NCI-H2107 (cell line): ENCODE measurements around the gene PARP9.
"Not testable (repeated sequence)": the region's sequence is repeated elsewhere in the genome, so short reads cannot be mapped to it uniquely, and the experiment has no call there.

ENCODE experiments used
- DNase-seq: peaks from one replicate; lab custom pipeline; 2025; lab: John Stamatoyannopoulos, UW

The PARP9 gene

DNA sequence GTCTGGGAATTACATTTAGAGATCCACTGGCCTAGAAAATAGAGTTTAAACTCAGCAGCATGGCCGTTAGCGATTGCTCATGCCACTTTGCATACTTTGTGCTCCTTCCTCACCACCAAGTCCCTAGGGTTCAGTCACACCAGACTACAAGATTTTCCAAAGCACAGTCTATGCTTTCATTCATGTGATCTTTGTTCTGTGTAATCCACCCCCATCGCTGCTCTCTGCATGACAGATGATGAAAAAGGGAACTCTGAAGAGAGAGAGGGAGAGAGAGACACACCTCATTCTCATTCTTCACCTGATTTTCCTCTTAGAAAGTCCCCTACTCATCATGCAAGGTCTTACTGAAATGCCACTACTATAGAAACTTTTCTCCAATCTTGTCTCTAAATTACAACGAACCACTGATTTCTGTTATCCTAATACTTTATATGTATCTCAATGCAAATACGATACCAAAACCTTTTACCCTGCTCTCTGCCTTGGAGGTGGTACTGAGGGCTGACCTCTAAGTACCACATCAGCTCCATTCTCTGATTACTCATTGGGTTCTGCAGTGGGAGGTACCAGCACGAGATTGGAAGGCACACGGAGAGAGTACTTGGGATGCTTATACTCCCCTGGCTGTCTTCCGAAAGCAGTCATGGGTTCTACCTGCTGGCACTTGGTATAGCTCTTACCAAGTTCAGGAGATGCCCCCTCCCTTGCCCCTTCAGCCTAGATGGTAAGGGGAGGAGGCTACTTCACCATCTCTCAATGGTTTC, 12.3 kb upstream of the PARP9 start:
- peak; percentile 40 for DNase-seq

DNA sequence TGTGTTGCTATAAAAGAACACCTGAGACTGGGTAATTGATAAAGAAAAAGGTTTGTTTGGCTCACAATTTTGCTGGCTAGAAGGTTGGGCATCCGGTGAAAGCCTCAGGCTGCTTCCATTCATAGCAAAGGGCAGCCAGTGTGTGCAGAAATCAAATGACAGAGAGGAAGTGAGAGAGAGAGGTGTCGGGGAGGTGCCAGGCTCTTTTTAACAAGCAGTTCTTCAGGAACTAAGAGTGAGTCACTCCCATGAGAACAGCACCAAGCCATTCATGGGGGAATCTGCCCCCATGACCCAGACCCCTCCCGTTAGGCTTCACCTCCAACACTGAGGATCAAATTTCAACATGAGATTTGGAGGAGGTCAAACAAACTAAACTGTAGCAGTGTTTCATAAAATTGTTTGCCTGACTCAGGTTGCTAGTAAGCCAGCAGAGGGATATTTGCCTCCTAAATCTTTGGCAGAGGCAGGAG, 8.9 kb upstream of the PARP9 start:
- peak; percentile 13 for DNase-seq

DNA sequence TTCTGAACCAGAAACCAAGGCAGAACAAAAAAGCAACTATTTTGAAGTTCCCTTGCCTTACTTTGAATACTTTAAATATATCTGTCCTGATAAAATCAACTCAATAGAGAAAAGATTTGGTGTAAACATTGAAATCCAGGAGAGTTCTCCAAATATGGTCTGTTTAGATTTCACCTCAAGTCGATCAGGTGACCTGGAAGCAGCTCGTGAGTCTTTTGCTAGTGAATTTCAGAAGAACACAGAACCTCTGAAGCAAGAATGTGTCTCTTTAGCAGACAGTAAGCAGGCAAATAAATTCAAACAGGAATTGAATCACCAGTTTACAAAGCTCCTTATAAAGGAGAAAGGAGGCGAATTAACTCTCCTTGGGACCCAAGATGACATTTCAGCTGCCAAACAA, 4.7 kb upstream of the PARP9 start:
- DNase-seq: no peak

DNA sequence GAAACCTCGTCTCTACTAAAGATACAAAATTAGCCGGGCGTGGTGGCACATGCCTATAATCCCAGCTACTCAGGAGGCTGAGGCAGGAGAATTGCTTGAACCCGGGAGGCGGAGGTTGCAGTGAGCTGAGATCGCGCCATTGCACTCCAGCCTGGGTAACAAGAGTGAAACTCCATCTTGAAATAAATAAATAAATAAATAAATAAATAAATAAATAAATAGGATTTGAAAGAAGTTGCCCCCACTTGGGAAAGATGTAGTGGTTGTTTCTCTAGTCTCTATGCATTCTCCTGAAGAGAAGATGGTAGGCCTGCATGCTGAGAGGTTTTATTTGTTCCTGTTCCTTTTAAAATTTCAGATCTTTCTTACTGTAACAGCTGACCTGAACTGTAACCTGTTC, 4.0 kb upstream of the PARP9 start:
- DNase-seq: not testable (repeated sequence)

DNA sequence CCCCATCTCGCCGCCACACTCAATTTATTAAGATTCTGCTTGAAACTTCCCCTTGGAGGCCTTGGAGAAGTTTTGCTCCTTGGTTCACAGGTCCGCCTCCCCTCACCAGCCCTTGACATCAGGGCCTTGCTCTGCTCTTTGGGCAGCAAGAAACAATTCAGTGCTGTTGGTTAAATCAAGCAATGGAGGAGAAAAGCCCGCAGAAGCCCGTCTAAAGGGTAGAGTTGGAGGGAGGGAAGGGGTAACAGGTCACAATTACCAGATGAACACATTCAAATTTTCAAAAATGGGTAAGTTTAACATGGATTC, 429 bp downstream of the PARP9 start:
- peak; percentile 4 for DNase-seq

DNA sequence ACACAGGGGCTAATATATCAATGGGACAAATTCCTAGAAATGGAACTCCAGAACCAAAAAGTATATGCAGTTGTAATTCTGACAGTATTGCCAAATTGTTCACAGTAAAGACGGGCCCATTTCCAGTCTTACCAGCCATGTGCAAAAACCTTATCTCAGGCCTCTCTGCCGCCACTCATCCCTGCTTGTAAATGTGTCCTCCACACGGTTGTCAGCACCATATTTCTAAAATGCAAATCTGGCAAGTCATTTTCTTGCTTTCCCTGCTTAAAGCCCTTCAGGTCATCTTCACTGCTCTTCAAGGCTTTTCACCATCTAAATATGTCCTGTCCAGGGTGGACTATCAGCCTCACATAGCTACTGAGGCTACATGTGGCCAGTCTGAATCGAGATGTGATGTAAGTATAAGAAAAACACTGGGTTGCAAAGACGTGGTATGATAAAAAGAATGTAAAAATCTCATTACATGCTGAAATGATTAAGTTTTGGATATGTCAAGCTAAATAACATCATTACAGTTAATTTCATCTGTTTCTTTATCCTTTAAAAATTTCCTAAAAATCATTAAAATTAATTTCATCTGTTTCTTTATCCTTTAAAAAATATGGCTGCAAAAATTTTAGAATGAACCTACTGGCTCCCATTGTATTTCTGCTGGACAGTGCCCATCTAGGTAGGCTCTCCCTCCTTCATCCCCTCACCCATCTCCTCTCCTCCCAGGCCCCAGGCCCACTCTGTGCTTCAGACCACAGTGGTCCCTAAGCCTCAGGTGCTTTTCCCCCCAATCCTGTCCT, 980 bp downstream of the PARP9 start:
- DNase-seq: no peak

DNA sequence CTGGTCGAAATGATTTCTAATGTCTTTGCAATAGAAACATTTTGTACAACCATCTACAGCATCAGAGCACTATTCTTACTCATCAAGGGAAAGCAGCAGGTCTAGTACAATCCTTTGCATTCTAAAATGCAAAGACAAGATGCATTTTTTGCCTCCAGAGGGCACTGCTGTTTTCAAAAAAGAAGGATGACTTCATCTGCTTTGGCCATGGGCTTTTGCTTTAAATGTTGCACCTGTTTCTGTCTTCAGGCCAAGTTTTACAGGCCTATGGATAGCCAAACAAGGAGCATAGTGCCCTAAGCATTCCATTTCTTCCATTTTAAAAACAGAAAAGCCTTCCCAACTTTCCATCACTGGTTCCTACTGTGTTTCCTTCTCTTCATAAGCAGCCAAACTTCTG, 3.4 kb downstream of the PARP9 start:
- DNase-seq: peak; percentile 75

DNA sequence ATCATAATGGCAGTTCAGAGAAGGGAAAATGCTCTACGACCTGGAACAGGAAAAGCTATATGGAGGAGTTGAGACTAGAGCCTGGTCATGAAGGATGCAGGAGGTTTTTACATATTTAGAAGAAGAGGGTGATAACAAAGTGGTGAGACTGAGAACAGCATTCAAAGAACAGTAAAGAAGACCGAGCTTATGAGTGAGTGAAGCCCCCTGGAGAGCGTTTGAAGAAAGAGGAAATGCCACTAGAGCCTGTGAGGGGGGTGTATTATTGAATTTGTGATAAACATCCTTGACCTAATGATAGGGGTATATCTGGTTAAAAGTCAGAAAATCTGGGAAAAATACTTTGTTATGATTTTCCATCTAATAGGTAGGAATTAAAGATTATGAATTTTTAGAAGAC, 4.2 kb downstream of the PARP9 start:
- DNase-seq: no peak

DNA sequence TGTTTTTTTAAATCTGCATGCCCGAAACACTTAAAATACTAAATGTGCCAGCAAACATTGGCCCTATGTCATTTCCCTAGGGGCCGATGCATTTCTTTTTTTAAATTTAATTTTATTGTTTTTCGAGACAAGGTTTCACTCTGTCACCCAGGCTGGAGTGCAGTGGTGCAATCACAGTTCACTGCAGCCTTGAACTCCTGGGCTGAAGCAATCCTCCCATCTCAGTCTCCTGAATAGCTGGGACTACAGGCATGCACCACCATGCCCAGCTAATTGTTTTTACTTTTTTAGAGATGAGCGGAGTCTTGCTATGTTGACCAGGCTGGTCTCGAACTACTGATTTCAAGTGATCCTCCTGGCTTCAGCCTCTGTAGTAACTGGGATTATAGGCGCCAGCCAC, 5.5 kb downstream of the PARP9 start:
- no peak for DNase-seq

DNA sequence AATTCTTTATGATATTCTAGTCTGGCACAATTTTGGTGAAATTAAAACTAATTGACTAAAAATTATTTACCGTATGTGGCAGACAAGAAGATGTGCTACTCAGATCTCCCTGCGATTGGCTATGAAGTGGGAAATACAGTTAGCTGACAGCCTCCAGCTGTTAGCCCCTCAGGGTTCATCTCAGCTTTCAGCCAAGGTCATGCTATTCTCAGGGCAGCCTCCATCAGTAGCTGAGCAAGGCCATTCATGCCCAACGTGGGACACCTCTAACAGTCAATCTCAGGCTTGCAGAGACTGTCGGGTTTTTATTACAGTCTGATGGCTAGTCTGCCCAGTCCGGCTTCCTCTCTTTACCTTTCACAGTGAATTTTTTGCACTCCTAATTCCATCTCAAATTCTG, 6.7 kb downstream of the PARP9 start:
- no peak for DNase-seq

DNA sequence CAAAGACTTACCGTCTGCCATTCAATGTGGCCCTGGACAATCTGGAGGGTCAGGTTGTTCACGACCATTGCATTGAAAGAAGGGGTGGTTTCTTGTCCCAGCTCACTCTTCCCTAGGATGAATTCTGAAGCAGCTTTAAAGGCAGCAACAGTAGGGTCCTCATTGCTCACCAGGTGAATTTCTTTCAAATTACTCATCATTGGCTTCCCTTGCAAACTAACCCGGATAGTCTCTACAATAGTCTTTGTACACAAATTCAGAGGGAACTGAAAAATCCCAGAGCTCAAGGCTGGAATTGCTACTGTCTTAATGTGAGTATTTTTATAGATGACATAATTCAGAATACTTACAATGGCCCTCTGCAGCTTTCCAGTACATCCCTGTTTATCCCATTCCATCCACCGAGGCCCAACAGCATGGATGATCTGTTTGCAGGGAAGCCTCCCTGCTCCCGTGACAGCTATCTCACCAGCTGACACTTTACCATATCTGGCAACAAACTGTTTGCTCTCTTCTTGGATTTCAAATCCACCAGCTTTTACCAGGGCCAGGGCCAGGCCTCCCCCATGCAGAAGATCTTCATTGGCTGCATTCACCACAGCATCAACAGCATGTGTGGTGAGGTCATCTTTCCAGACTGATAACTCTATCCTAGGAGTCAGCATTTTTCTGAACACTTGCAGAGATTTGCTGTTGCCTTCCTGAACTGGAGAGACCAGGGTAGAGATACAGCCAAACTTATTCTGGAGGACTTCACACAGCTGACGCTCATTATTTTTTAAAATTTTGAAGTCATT, 8.6 kb downstream of the PARP9 start:
- DNase-seq: no peak

DNA sequence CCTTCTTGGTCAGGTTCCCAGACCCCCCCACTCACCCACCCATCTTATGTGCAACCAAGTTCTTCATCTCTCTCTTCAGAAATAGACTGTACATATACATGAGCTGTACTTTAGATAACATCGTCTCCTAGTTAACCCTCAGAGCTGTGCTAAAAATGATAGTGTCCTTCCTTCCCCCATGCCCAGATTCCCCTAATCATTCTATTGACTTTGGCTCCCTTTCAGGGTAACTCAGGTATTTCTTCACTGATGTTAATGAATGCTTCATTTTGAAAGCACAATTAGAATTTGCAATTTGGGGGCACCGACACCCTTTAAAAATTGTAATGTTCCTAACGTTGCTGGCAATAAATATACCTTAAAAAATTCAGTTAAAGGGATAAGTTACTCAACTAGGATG, 10.9 kb downstream of the PARP9 start:
- DNase-seq: no peak

DNA sequence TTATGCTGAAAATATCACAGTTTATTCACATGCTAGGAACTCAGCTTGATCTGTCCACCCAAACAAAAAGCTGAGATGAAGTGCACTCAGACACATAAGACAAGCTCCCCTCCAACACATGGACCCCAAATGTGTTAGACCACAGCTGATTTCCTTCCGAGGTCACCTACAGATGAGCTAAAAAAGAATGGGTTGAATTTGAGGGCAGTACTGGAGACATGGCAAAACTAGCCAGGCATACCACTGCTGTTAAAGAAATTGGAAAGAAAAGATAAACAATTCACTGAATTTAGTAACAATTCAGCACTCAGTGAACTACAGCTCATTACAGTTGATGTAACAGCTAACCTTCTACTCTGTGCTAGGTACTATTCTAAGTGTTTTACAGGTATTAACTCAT, 15.5 kb downstream of the PARP9 start:
- DNase-seq: no peak

DNA sequence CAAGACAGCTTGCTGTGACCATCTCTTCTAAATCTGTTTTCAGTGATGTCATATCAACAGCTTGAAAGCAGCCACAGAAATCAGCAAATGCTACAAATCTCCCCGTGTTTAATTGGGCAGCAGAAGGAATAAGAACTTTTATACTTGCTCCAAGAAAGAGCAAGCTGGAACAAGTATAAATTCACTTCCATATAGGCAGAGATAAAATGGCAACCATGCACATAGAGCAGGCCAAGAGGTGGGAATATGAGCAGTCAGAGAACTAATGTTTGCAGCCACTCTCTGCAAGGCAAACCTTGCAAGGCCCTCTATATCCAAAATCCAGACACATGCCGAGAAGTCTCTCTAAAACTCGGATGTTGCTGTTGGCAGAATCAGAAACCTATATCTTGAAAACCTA, 16.0 kb downstream of the PARP9 start:
- DNase-seq: no peak

DNA sequence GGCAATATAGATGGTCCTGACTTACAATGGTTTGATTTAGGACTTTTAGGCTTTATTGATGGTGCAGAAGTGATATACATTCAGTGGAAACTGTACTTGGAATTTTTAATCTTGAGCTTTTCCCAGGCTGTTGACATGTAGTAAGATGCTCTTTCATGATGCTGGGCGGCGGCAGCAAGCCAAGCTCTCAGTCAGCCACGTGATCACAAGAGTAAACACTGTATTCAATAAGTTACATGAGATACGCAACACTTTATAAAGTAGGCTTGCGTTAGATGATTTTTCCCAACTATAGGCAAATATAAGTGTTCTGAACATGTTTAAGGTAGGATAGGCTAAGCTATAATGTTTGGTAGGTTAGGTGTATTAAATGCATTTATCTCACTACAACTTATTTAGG, 17.9 kb downstream of the PARP9 start:
- no peak for DNase-seq

DNA sequence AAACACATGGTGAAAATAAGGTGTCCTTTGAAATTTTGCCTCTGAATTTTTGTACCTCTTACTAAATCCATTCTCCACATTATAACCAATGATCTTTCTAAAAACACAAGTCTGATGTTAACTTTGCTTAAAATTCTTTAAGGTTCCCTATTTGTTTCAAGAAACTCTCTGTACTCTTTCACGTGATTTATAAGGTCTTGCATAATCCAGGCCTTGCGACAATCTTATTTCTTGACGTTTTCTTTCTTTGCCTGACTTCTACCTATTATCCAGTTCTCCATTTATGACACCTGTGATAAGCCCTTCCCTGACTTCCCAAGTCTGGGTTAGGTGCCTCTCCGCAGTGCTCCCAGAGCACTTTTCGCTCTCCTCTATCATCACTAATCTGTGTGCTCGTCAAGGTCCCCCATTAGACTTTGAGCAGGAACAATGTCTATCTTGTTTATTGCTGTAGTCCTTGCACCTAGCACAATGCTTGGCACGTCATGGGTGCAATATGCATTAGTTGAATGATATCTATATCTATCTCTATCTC, 25.1 kb downstream of the PARP9 start:
- no peak for DNase-seq

DNA sequence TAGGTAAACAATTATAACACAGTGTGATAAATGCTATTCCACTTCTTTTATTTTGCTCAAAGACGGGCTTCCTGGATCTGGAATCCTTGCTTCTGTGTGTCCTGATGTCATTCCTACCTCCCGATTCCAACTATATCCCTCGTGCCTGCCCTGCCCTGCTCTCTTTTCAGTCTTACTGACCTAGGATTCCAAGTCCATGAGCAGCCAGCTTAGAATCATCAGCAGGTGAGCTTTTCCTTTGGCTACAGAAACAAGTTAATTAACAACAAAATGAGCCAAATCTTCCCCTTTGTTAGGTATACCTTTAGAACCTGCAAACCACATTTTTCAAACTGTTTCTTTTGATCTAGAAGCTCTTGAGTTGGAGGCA, 27.5 kb downstream of the PARP9 start:
- DNase-seq: no peak

DNA sequence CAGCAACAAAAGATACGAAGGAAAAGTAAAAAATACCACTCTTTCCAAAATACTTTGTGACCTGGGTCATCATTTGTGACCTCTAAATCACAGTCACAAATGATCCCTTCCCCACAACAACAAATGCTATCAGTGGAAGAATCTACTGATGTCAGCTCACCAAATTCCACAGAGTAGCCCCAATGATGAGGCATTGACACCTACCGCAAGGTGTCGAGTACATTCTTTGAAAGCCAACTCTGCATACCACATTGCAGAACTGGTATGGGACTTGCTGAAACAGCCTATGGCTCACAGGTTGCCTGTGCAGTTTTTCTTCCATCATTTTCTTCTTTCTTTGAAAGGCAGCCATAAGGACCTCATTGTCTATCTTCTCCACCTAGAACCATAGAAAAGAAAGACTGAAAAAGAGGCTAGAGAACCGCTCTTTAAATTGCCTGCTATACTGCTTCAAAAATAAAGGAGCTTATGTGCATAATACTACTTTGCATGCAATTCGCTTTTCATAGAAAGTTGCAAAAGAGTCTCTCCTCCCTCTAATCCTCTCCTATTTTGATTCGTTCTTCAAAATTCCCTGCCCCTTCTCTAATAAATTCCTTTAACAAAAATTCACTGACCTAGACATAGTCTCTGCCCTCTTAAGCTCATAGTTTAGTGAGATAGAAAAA, 28.0 kb downstream of the PARP9 start:
- DNase-seq: no peak

DNA sequence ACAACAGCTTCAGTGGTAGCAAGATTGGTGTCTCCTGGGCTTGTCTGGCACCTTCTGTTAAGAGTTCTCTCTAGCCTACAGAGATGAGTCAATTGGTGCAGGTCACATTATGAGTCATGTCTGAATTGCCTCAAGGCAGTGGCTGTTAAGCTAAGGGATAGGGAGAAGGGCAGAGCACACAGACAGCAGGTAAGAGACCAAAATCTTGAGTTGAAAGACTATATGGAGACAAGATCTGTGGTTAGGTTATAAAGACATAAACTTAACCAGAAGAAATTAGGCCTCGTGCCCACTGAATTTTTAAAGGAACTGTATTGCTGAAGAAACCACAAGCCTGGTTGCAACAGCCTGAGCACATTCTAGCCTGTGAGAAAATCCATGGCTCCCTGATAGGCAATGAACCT, 30.2 kb downstream of the PARP9 start:
- no peak for DNase-seq

DNA sequence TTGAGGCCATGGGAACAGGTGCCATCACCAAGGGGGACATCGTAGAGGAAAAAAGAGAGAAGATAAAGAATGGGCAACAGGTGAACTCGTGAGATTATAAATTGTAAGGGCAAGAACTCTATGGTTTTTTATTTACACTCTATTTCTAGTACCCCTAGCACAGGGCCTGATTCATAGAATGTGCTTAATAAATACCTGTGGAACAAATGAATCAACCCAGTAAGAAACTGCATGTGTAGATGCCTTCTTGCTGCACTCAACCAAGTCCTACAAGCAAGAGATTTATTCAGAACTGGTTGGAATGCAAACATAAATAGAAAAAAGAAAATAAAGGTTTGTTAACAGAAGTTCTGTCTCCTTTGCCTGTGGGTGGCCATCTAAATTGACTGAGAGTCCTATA, 30.6 kb downstream of the PARP9 start:
- no peak for DNase-seq

DNA sequence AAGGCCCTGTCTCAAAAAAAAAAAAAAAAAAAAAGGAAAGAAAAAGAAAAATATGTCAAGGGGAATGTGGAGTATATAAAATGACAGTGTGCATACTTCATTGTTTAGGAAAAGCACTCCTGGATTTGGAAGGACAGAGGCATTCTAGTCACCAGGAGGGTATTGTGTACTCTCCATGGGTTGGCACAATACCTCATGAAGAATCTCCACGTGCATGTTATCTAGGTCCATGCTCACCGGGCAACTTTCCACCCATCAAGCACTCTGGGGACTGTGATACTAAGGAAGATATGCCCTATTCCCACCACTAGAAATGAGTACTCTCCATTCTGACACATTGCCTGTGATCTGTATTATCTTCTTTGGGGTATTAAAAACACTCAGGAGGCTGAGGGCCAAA, 33.9 kb downstream of the PARP9 start:
- no peak for DNase-seq

DNA sequence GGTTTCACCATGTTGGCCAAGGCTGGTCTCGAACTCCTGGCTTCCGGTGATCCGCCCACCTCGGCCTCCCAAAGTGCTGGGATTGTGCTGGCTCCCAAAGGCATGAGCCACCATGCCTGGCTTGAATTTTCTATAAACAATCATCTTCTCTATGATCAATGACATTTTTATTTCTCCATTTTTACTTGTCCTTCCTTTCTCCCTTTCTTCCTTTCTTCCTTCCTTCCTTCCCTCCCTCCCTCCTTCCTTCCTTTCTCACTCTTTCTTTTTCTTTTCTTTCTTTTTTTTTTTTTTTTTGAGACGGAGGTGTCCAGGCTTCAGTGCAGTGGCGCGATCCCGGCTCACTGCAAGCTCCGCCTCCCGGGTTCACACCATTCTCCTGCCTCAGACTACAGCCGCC, 40.8 kb downstream of the PARP9 start:
- DNase-seq: no peak
